Right lobe of liver (tissue), 4 donors: ENCODE data around the gene SPRY4.

ENCODE experiments used
- CTCF ChIP-seq, 4 donors: fragments of 200-600 bp in 3 of 4; fragments of 450-650 bp in 1 of 4; IDR thresholded peaks; one replicate each; pipeline versions ENCODE4 v1.5.1 to v1.8.0; 2016 to 2022; ENCODE audit warnings: antibody characterized with exemption in 4 of 4, mild to moderate bottlenecking in 2 of 4
- POLR2A ChIP-seq: fragments of 450-650 bp; IDR thresholded peaks from one replicate; pipeline ENCODE4 v1.6.1; 2017; ENCODE audit warnings: antibody characterized with exemption, mild to moderate bottlenecking
- donor health status: DM: no; HTN: no; CAD: no.
- donor health status: DM: no; HTN: no; CAD: no.
- donor health status: DM: no; HTN: yes; CAD: no.

- no peak for TF ChIP-seq CTCF (IDR thresholded peaks at IDR 0.05)
- TF ChIP-seq POLR2A: no peak
These were observed 18.7 kb upstream of the SPRY4 start for GRCh38 chr5:142343531-142343930.
